Measurements from ENCODE around the gene FEN1. TPM values are rescaled to one million over a fixed set of nuclear protein-coding genes. Genes with fewer than 3 reads are reported as not detected.

Gene FEN1
- total and polyA plus RNA-seq, 8 donors, result 4.2 to 24.6 (median 10.0) TPM; not detected in 1

- no peaks in the 10 kb centered on the region for H3K27me3 ChIP-seq
- peak in 1 of 2 donors; percentile 83 for DNase-seq
- 54 to 65% (median 59%) methylated on average over 10 to 12 of the region's 12 CpGs for WGBS, 5 donors
- H3K4me3 ChIP-seq, result no peak overlapping the region
- TF ChIP-seq CTCF (IDR thresholded peaks at IDR 0.05) (no peak), POLR2A (IDR thresholded peaks at IDR 0.05) (no peak), POLR2AphosphoS5 (IDR thresholded peaks at IDR 0.05) (peak in 1 of 3 donors; percentile 8), EP300 (IDR thresholded peaks at IDR 0.05) (no peak)
- H3K9me3 ChIP-seq, result no peaks in the 10 kb centered on the region
- peaks cover 1 to 66% (median 10%) of the 10 kb centered on the region in 4 donors for H3K4me1 ChIP-seq
- H3K36me3 ChIP-seq, result peaks cover 0 to 19% (median 0%) of the 10 kb centered on the region in 4 donors
- peak overlapping the region; percentile 11 to 76 (median 60) for H3K27ac ChIP-seq
- intact Hi-C loops (cut with DNase I; ENCODE audit: low total_unique reads), result no loop called here
Measured at GRCh38 chr11:61834278-61835048, 41.8 kb downstream of the FEN1 start.

GRCh38 chr11:61836193-61836592, 43.5 kb downstream of the FEN1 start:
- peaks cover 0 to 37% (median 3%) of the 10 kb centered on the region in 4 donors for H3K36me3 ChIP-seq
- TF ChIP-seq POLR2AphosphoS5 (IDR thresholded peaks at IDR 0.05), result no peak
- TF ChIP-seq CTCF (IDR thresholded peaks at IDR 0.05), result no peak
- no peak for TF ChIP-seq EP300 (IDR thresholded peaks at IDR 0.05)
- no peak for TF ChIP-seq POLR2A (IDR thresholded peaks at IDR 0.05)
- DNase-seq, result no peak
- peaks cover 0 to 48% (median 7%) of the 10 kb centered on the region in 4 donors for H3K4me1 ChIP-seq
- H3K27ac ChIP-seq, result peak overlapping the region in 3 of 5 donors; percentile 38 to 76 (median 67)
- H3K4me3 ChIP-seq, result no peak overlapping the region
- 95 to 98% (median 96%) methylated on average over 8 of the region's 8 CpGs for WGBS, 5 donors
- no peaks in the 10 kb centered on the region for H3K9me3 ChIP-seq
- H3K27me3 ChIP-seq, result no peaks in the 10 kb centered on the region
- intact Hi-C loops (cut with DNase I; ENCODE audit: low total_unique reads), result no loop called here

- 91 to 94% (median 93%) methylated on average over 10 to 15 of the region's 15 CpGs for WGBS, 5 donors
- TF ChIP-seq CTCF (IDR thresholded peaks at IDR 0.05) (no peak), POLR2AphosphoS5 (IDR thresholded peaks at IDR 0.05) (no peak), EP300 (IDR thresholded peaks at IDR 0.05) (no peak), POLR2A (IDR thresholded peaks at IDR 0.05) (no peak)
- H3K4me1 ChIP-seq, result peaks cover 0 to 35% (median 6%) of the 10 kb centered on the region in 4 donors
- no peaks in the 10 kb centered on the region for H3K27me3 ChIP-seq
- DNase-seq, result no peak
- no peaks in the 10 kb centered on the region for H3K9me3 ChIP-seq
- H3K27ac ChIP-seq, result no peak overlapping the region
- intact Hi-C loops (cut with DNase I; ENCODE audit: low total_unique reads), result no loop called here
- peaks cover 0 to 50% (median 7%) of the 10 kb centered on the region in 4 donors for H3K36me3 ChIP-seq
- no peak overlapping the region for H3K4me3 ChIP-seq
Measured at GRCh38 chr11:61837411-61838005, 44.8 kb downstream of the FEN1 start.

GRCh38 chr11:61838501-61838900, 45.8 kb downstream of the FEN1 start:
- 90 to 96% (median 94%) methylated on average over 5 of the region's 5 CpGs for WGBS, 5 donors

More at GRCh38 chr11:61838501-61838900, 45.8 kb downstream of the FEN1 start:
- no peaks in the 10 kb centered on the region for H3K9me3 ChIP-seq
- H3K36me3 ChIP-seq, result peaks cover 0 to 60% (median 10%) of the 10 kb centered on the region in 4 donors
- TF ChIP-seq EP300 (IDR thresholded peaks at IDR 0.05) (no peak), POLR2AphosphoS5 (IDR thresholded peaks at IDR 0.05) (no peak), CTCF (IDR thresholded peaks at IDR 0.05) (no peak), POLR2A (IDR thresholded peaks at IDR 0.05) (no peak)
- no peaks in the 10 kb centered on the region for H3K27me3 ChIP-seq
- no peak overlapping the region for H3K4me3 ChIP-seq
- intact Hi-C loops (cut with DNase I; ENCODE audit: low total_unique reads), result no loop called here
- H3K27ac ChIP-seq, result no peak overlapping the region
- DNase-seq, result no peak
- H3K4me1 ChIP-seq, result peaks cover 0 to 25% (median 3%) of the 10 kb centered on the region in 4 donors

All from stomach (tissue), 9 donors.